ENCODE results near the gene ANKRD65.

DNA sequence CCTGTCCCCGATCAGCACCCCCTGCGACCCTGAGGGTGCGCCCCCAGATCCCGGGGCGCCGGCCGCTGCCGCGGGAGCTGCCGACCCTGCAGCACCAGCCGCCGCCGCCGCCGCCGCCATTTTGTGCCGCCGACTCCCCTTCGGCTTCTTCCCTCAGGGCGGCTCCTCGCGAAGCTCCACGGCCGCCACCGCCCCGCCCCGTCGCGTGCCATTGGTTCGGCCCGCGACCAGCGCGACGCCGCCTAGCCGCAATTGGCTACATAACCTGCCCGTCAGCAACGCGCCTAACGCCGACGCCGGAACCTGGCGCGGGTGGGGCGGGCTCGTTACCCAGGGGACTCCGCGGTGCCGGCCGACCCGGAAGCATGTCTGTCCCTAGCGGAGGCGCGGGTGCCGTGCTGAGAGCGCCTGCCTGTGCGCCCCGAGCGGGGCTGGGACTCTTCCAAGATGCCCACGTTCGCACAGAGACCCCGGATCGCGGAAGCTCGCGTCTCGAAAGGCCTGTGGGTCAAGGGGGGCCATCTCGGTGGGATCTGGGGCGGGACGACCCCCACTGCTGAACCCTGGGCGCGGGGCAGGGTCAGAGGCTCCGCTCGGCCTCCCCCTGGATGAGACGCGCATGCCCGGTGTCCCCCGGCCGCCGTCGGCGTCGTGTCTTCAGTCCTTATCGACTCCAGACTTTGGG lies 21.7 kb downstream of the ANKRD65 start, which contains the start of gene CCNL2:
- TF ChIP-seq, protein P1, sequence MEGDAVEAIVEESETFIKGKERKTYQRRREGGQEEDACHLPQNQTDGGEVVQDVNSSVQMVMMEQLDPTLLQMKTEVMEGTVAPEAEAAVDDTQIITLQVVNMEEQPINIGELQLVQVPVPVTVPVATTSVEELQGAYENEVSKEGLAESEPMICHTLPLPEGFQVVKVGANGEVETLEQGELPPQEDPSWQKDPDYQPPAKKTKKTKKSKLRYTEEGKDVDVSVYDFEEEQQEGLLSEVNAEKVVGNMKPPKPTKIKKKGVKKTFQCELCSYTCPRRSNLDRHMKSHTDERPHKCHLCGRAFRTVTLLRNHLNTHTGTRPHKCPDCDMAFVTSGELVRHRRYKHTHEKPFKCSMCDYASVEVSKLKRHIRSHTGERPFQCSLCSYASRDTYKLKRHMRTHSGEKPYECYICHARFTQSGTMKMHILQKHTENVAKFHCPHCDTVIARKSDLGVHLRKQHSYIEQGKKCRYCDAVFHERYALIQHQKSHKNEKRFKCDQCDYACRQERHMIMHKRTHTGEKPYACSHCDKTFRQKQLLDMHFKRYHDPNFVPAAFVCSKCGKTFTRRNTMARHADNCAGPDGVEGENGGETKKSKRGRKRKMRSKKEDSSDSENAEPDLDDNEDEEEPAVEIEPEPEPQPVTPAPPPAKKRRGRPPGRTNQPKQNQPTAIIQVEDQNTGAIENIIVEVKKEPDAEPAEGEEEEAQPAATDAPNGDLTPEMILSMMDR (conservative IDR thresholded peaks at IDR 0.05; ENCODE audit: low read depth, low read length), result peak; percentile 62
- no peak for TF ChIP-seq EZH2 (IDR thresholded peaks at IDR 0.05; ENCODE audit: borderline replicate concordance, low read depth, low read length, poor library complexity, severe bottlenecking)
